BE2C (cell line): Measurements from ENCODE around the gene EDC3.

ENCODE experiments used
- DNase-seq: peaks from one replicate; pipeline ENCODE4 v3.0.0-alpha.2; 2020
- H3K27me3 ChIP-seq: fragments of 250-450 bp; sonication (Bioruptor Pico); 2 replicates; pipeline ENCODE4 v1.5.1; 2020; ENCODE audit warnings: mild to moderate bottlenecking
- H3K36me3 ChIP-seq: fragments of 250-450 bp; sonication (Bioruptor Pico); 2 replicates; pipeline ENCODE4 v1.5.1; 2020; ENCODE audit warnings: mild to moderate bottlenecking
- H3K4me1 ChIP-seq: fragments of 250-450 bp; sonication (Bioruptor Pico); 2 replicates; pipeline ENCODE4 v1.5.1; 2020
- H3K4me3 ChIP-seq: 2 replicates; pipeline ENCODE4 v1.5.1; 2011; ENCODE audit warnings: low read depth, low read length
- H3K9me3 ChIP-seq: fragments of 250-450 bp; sonication (Bioruptor Pico); 2 replicates; pipeline ENCODE4 v1.5.1; 2020
- CTCF ChIP-seq: IDR thresholded peaks from 2 replicates; pipeline ENCODE4 v1.5.1; 2012; ENCODE audit warnings: mild to moderate bottlenecking, low read depth, low read length

EDC3 gene

GRCh38 chr15:74584204-74584603, 111.6 kb downstream of the EDC3 start:
- no peak for DNase-seq
- no peak overlapping the region for H3K4me3 ChIP-seq
- no peaks in the 10 kb centered on the region for H3K36me3 ChIP-seq
- TF ChIP-seq CTCF: no peak
- peaks cover 34% of the 10 kb centered on the region for H3K4me1 ChIP-seq
- no peaks in the 10 kb centered on the region for H3K27me3 ChIP-seq
- H3K9me3 ChIP-seq: no peaks in the 10 kb centered on the region
